GM18868 (cell line): ENCODE results near the gene ENPP7.

Source experiments
- ATAC-seq: cut with Tn5 transposase; IDR thresholded peaks from one replicate; pipeline ENCODE4 v1.9.1; 2021; ENCODE audit warnings: mild to moderate bottlenecking, moderate library complexity; ENCODE audit not compliant: unreplicated experiment

The ENPP7 gene

DNA sequence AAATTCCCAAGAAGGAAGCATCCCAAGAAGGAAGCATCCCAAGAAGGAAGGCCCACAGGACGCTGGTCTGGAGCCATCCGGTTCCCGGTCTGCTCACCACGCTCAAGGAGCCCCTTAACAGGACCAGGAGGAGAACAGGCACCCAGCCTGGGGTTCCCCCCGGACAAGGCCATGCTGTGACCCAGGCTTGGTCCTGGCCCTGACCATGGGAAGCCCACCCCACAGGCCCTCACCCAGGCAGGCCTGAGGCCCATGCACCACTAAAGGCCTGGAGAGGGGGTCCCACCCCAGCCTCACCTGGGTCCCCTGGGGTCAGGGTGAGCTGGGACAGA, 340 bp upstream of the ENPP7 start:
- no peak for ATAC-seq

DNA sequence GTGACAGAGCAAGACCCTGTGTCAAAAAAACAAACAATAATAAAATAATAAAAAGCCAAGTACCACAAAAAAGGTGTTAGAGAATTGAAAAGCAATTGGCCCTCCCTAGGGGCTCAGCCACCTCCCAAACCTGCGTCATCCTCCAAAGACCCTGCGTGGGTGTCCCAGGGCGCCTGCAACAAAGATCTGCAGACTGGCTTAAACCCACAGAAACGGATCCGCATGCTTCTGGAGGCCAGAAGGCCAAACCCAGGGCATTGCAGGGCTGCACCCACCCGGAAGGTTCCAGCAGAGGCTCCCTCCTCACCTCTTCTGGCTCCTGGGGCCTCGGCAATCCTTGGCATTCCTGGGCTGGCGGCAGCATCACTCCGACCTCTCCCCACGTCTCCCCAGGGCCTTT, 1.5 kb downstream of the ENPP7 start:
- no peak for ATAC-seq

DNA sequence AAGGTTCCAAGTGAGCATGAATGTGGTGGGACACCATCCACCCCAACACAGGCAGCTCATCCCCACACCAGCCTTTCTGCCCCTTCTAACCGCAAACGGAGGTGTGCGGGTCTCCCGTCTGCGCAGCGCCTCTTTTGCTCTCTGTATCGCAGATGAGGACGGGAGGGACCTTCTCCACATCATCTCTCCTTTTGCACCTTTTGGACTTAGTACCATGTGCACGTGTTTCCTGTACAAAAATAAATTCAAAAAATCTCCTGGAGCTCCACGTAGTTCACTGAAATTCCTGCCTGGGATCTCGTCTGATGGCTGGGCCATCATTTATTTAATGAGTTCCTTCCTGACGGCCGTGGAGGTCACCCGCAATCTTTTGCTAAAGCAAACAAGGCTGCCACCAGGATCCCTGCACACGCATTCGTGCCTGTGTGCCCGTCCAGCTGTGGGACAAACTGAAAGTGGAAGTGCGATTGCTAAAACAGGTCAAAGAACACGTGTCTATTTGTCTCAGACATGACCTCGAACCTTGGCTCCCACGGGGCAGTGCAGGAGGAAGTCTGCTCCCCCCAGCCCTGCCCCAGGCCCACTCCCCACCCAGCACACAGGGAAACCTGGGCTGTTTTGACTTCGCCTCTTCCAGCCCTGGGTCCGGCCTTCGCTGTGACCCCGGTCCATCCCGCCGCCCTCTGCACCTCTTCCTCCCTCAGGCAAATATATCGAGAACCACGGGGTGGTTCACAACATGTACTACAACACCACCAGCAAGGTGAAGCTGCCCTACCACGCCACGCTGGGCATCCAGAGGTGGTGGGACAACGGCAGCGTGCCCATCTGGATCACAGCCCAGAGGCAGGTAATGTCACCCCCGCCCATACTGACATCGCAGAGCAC, 2.3 kb downstream of the ENPP7 start:
- ATAC-seq: no peak

DNA sequence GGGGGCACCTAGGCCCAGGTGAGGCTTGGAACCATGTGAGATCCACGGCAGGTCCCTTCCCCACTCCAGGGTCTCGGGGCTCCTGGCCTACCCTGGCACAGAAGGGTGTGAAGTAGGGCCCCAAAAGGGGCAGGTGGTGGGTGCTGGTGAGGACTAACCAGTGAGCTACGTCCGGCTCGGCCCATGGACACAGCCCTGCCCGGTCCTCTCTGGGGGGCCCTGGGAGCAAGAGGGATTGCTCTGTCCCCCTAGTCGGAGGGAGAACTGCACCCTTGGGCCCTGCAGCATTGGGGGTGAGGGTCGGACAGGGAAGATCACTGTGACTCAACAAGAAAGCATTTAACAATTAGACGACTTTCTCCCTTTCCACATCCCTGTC, 2.9 kb downstream of the ENPP7 start:
- no peak for ATAC-seq

DNA sequence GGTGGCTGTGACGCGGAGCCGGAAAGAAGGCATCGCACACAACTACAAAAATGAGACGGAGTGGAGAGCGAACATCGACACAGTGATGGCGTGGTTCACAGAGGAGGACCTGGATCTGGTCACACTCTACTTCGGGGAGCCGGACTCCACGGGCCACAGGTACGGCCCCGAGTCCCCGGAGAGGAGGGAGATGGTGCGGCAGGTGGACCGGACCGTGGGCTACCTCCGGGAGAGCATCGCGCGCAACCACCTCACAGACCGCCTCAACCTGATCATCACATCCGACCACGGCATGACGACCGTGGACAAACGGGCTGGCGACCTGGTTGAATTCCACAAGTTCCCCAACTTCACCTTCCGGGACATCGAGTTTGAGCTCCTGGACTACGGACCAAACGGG, 4.4 kb downstream of the ENPP7 start:
- no peak for ATAC-seq

DNA sequence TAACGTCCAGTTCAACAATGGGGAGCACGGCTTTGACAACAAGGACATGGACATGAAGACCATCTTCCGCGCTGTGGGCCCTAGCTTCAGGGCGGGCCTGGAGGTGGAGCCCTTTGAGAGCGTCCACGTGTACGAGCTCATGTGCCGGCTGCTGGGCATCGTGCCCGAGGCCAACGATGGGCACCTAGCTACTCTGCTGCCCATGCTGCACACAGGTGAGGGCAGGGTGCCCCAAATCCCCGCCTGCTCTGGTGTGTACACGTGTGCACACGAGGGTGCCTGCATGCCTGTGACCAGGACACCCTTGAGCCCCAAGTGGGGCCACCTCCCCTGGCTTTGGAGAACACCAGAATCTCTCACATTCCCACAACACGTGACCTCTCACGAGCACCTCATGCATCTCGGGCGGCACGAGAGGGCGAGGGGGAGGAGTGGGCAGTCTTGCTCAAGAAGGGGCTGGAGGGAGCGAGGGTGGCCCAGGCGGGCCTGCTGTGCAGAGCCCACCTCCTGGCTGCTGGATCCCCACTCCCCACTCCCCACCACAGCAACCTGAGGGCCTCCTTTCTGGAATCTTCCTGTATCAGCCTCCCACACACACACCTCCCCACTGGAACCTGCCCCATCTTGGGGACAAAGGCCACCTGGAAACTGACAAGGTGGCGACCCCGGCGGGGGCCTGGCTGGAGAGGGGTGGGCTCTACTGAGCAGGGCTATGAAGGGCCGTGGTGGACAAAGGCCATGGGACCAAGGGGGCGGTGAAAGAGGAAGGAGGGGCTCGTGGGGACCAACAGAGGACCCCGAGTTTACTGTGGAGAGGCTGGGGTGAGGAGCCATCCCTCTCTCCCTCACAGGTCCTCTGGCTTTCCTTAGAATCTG, 6.5 kb downstream of the ENPP7 start:
- ATAC-seq: no peak

DNA sequence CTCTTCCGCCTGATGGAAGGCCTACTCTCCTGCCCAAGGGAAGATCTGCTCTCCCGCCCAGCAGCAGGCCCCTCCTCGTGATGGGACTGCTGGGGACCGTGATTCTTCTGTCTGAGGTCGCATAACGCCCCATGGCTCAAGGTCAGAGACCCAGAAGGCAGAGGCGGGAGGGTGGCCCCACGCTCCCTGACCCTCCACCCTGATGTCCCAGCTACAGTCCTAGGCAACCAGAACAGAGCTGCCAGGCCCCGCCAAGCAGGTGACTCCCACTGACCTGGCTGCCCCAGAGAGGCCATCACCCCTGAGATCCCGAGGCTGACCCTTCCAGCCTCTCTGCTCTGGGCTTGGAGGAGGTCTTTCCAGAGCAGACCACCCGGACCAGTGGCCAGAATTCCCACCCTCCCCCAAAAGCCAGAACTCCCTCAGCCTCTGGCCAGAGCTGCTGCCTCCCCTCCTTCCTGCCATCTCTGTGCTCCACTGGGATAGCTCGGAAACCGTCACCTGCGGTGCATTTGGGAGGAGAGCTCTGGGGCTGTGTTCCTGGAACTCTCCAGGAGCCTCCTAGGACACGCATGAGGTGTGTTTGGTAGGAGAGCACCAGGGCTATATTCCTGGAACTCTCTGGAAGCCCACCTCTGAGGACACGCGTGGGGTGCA, 7.3 kb downstream of the ENPP7 start:
- ATAC-seq: no peak

DNA sequence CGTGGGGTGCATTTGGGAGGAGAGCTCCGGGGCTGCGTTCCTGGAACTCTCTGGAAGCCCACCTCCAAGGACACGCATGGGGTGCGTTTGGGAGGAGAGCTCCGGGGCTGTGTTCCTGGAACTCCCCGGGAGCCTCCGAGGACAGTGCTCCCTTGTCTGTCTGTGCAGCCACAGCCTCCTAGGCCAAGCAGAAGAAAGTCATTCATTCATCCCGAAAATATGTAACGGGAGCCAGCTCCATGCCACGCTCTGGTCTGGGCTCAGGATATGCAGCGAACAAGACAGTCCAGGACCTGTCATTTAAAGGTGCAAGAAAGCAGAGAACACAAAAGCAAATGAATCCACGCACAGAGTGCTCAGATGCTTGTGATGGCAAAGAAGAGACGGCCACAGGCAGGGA, 7.9 kb downstream of the ENPP7 start:
- no peak for ATAC-seq

DNA sequence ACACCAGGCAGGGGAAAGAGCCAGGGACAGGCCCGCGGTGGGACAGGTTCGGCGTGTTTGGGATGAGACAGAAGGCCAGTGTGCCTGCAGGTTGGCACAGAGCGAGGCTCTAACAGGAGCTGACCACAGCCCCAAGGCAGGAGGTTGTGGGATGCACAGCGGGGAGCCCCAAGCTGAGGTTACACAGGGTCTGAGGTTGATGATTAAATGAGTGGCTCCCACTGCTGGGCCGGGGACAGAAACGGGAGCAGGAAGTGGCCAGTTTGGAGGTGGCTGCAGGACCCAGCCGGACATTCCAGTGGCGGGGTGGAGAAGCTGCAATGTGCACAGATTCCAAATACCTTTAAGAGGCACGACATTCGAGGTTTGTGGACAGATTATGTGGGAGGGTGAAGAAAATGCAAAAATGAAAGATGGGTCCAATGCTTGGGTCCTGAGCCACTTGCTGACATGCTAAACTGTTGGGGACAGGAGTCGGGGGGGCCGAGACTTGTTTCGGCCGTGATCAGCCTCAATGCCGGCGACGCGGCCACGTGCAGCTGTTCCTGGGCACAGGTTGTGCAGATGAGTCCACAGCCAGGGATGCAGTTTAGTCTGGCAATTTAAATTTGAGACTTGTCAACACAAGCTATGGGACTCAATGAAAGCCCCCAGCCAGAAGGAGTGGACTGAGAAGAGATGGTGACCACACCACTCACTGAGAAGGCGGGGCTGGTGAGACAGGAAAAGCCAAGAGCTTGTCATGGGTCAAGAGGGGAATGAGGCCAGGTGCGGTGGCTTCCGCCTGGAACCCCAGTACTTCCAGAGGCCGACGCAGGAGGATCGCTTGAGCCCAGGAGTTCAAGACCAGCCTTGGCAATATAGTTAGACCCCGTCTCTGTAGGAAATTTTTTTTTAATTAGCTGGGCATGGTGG, 8.7 kb downstream of the ENPP7 start:
- ATAC-seq: no peak

DNA sequence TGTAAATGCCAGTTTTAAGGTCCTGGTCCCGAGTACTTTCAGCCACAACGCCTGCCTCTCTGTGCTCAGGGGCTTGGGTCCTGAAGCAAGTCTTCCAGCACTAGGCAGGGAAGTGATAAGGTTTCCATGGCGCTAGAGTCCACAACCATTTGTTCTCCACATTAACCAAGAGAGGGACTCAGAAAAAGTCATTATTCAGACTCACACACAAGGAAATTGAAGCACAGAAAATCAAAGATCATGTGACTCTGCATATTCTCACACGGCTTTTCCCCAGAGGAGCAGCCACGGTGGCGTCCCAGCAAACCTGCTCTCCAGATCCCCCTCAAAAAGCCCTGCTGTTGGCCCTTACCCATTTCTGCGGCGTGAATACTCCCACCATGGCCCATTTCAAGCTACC, 9.7 kb downstream of the ENPP7 start:
- no peak for ATAC-seq

DNA sequence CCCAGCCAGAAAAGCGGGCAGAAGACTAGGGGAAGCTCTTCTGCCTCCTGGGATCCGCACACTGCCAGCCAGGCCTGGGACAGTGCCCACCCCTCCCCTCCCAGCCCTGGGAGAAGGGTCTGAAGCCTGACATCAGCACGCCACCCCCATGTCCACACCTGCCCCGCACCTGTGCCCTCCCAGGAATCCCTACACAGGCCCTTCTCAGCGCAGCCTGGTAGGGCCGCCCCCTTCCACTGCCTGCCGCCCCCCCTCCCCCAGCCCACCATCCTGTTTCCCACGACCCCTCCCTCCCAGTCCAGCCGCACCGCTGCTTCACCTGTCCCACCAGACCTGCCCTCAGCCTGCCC, 10.6 kb downstream of the ENPP7 start:
- ATAC-seq: no peak

DNA sequence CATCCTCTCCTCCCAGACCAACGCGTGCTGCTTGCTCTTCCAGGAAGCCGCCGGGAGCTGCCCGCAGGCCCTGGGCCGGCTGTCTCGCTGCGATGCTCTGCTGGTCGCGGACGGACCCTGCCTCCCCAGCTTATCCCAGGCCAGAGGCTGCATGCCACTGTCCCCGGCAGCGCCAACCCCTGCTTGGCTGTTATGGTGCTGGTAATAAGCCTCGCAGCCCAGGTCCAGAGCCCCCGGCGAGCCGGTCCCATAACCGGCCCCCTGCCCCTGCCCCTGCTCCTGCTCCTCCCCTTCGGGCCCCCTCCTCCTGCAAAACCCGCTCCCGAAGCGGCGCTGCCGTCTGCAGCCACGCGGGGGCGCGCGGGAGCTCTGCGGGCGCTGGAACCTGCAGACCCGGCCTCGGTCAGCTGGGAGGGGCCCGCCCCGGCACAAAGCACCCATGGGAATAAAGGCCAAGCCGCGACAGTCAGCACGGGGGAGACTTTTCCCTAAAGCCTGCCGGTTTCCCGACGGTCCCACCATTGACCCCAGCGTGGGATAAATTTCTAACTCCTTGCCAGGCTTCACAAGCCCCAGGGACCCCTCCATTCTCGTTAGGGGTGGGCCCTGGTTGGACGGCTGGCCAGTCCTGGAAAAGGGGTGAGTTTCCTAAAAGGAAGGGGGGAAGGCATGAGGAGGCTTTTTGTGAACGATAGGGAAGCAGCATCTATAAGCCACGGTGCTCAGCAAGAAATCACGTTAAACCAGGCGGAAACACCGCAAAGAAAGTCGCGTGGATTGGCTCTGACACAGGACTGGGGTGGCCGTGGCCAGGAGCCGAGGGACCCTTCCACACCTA, 11.2 kb downstream of the ENPP7 start:
- no peak for ATAC-seq

DNA sequence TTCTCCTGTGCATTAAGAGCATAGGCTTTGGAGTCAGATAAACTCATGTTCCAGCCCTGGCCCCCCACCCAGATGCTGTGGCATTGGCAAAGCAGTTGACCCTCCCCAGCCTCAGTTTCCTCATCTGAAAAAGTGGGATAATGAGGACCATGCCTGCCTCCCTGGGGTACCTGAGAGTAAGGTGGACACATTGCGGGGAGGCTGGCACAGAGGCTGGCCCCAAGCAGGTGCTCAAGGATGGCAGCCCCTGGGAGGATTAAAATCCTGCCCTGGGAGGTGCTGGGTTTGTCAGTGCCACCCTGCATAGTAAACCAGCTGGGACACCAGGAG, 11.8 kb downstream of the ENPP7 start:
- ATAC-seq: no peak

DNA sequence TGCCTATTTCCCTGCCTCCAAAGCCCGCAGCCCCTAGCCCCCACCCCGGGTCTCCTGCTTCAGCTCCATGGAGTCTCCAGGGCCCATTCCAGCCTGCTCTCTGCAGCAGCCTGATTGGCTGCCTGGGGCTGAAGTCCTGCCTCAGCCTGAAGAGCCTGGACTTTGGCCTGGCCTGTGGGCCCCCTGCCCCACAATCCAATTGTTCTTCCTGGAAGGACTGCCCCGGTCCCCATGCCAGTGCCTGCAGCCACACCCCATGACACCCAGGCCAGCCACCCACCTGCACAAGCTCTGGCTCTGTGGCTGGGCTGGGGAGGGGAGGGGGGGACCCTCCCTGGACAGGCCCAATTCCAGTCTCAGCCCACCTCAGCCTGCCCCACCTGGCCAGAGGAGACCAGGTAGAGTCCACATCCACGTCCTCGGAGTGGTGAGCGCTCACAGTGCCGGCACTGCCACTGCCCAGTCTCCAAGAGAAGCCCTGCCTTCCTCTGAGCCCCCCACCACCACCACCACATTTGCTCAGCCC, 12.3 kb downstream of the ENPP7 start:
- no peak for ATAC-seq

DNA sequence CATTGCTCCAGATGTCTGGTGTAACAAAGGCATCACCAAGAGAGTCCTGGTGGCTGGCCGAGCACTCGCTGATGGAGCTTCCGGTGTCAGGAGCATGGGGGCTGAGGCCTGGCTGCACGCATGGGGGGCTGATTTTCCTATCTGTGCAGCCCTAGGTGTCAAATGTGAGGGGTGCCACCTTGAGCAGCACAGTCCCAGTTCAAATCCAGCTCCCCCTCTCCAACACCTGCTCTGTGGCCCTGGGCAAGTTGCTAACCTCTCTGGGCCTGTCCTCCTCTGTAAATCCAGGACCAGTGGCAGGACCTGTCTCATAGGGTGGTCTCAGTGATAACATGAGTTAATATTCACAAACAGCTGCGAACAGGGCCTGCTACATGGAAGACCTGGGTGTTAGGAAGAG, 12.9 kb downstream of the ENPP7 start:
- ATAC-seq: no peak

DNA sequence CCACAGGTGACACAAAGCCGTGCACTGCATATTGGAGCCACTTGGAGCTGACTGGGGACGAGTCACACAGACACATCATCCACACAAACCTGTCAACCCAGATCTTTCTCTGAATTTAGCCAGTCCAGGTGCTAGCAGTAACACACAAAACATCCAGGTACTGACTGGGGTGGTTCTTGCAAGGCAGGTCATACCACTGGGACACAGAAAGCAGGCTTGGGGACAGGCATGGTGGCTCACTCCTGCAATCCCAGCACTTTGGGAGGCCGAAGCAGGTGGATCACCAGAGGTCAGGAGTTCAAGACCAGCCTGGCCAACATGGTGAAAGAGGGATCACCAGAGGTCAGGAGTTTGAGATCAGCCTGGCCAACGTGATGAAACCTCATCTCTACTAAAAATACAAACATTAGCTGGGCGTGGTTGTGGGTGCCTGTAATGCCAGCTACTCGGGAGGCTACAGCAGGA, 14.9 kb downstream of the ENPP7 start:
- no peak for ATAC-seq

DNA sequence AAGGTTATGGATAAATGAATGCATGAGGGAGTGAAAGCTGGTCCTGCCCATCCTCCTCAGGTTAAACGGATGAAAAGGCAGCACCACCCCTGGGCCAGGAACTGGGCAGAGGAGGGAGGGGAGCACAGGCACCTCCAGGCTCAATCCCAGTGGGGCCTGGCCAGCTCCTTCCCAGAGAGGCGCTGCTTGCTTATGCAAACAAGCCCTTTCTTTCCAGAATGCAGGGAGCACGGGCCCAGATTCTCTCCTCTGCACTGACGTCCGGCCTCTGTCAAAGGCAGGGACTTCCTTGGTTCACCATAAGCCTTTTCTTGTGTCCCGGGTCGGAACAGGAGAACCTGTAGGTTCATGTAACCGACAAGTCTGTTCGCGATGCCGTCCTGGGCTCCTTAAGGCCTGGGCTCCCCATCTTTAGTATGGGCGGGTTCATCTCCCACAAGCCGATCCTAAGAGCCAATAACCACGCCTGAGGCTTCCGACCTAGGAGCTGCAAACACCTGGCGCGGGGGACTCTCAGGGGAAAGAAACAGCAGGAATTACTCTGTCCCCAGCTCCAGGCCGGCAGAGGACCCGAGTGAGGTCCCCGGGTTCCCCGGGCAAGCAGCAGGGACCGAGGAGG, 16.3 kb downstream of the ENPP7 start:
- ATAC-seq: no peak

DNA sequence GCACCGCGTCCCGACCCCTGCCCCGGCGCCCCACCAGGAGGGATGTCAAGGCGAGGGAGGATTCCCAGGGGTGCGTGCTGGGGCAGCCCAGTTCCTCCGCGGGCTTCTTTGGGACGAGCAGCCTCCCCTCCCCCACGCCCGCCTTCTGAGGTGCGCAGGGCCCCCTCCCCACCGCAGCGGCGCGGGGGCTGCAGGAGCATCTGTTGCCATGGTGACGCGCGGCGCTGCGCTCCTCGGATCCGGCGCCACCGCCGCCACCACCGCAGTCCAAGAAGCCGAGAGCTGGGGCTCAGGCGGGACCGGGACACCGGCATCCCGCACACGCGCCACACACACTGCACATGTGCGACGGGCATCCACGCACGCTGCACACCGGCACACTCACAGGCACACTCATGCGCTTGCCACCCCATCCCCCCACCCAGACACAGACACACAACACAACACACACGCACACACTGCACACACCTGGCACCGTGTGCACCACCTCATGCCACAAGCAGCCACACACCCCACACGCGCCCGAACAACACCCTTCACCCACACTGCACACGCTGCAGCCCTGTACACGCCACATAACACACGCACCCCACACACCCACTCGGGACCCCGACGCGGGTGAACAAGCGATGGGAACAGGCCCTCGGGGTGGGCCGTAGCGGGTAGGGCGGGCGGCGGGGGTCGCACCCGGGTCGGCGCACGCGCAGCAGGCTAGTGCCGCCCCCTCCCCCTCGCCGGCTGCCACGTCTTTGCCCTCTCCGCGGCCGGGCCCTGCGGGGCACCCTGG, 17.0 kb downstream of the ENPP7 start:
- ATAC-seq: no peak
